ENCODE data around the gene PRSS56. TPM values are rescaled to one million over a fixed set of nuclear protein-coding genes. Genes with fewer than 3 reads are reported as not detected.

Gene PRSS56
- total RNA-seq, 1 donor from 2014 or later, result not detected

GRCh38 chr2:232490221-232491138 lies 29.7 kb upstream of the PRSS56 start:
- H3K9me3 Mint-ChIP-seq, result no peaks in the 10 kb centered on the region
- H3K4me1 Mint-ChIP-seq (ENCODE audit: low read depth), result no peaks in the 10 kb centered on the region
- H3K27ac Mint-ChIP-seq, result no peak overlapping the region
- peaks cover 23% of the 10 kb centered on the region for H3K27me3 Mint-ChIP-seq (ENCODE audit: insufficient read depth)
- intact Hi-C loops (cut with micrococcal nuclease), result no loop called here
- no peaks in the 10 kb centered on the region for H3K36me3 Mint-ChIP-seq (ENCODE audit: low read depth)
- DNase-seq (ENCODE audit: low spot score), result no peak
- no peak overlapping the region for H3K4me3 Mint-ChIP-seq

DNA sequence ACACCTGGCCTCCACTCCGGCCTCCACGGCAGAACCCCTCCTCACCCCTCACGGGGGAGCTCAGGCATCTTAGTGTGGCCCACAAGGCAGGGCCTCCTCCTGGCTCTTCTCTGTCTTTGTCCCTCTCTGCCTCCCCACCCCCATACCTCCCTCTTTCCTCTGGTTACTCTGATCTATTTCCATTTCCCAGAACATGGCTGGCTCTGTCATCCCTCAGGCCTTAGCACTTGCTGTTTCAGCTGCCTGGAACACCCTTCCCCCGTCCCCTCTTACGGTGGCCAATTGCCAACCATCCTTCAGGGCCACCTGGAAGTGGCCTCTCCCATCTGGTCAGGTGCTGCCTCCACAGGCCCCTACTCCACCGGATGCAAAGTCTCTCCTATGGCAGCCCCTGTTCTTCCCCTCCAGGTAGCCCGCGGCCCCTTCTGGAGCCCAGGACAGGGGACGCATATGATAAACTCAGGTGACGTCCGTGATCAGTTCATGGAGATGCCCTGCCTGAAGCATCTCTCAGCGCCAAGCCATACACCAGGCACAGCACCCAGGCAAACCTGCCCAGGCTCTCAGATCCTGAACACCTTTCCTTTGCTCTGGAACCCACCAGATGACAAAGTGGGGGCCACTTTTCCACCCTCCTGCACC lies 28.9 kb upstream of the PRSS56 start:
- H3K9me3 Mint-ChIP-seq, result no peaks in the 10 kb centered on the region
- DNase-seq (ENCODE audit: low spot score), result no peak
- intact Hi-C loops (cut with micrococcal nuclease), result no loop called here
- H3K4me3 Mint-ChIP-seq, result no peak overlapping the region
- no peaks in the 10 kb centered on the region for H3K4me1 Mint-ChIP-seq (ENCODE audit: low read depth)
- no peak overlapping the region for H3K27ac Mint-ChIP-seq
- H3K36me3 Mint-ChIP-seq (ENCODE audit: low read depth), result no peaks in the 10 kb centered on the region
- peaks cover 22% of the 10 kb centered on the region for H3K27me3 Mint-ChIP-seq (ENCODE audit: insufficient read depth)

DNA sequence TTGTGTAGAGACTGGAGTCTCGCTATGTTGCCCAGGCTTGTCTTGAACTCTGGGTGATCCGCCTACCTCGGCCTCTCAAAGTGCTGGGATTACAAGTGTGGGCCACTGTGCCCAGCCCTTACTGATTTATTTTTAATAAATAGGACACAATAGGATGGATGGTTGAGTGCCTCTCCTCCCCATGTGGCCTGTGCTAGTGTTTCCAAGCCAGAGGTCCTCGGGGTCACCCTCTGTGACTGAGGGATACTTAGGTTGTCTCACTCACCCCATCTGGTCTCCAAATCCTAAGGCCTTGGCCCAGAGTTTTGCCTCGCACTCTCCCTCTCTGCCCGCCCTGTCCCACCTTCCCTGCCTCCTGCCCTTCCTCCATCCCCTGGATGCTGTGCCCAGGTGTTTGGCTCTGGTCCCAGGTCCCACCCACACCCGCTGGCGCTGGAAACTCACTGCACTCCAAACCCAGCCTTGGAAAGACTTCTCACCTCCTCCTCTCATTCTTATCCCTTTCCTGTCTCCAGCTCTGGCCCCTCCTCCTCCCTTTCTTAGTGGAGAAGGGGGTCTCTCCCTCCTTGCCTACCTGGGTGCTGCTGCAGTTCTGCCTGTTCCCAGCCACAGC lies 27.8 kb upstream of the PRSS56 start:
- Mint-ChIP-seq H3K27ac (no peak overlapping the region), H3K4me3 (no peak overlapping the region), H3K4me1 (ENCODE audit: low read depth) (no peaks in the 10 kb centered on the region), H3K27me3 (ENCODE audit: insufficient read depth) (peaks cover 23% of the 10 kb centered on the region), H3K36me3 (ENCODE audit: low read depth) (no peaks in the 10 kb centered on the region), H3K9me3 (no peaks in the 10 kb centered on the region)
- no peak for DNase-seq (ENCODE audit: low spot score)
- intact Hi-C loops (cut with micrococcal nuclease), result no loop called here

DNA sequence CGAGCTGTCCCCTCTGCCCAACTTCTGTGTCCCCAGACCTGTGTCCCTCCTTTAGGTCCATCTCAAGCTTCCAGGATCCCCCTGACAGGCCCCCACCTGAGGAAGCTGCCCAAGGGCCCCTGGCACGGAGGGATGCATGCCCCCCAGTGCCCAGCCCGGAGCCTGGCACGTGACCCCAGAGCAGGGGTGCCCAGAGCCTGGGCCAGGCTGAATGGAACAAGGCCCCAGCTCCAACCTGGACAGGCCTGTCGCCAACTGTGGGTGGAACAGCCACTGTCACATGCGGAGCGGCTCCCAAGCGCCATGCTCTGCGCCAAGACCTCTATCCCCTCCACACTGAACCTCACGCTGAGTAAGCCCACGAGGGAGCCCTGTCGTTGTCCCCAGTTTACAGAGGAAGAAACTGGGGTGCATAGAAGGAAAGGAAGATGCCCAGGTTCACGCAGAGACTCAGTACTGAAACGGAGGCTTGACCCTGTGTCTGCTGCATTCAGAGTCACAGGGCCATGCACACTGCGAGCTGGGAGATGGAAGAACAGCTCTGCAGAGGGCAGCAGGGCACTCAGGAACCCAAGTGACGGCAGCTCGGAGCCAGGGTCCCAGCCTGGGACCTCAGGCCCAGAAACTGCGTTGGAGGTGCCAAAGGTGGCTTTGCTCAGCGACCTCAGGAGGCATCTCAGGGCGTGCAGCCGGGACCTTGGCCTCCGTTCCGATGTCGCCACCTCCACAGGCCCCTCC lies 27.1 kb upstream of the PRSS56 start:
- H3K9me3 Mint-ChIP-seq, result no peaks in the 10 kb centered on the region
- H3K4me3 Mint-ChIP-seq, result no peak overlapping the region
- intact Hi-C loops (cut with micrococcal nuclease), result no loop called here
- no peak for DNase-seq (ENCODE audit: low spot score)
- H3K36me3 Mint-ChIP-seq (ENCODE audit: low read depth), result no peaks in the 10 kb centered on the region
- H3K27me3 Mint-ChIP-seq (ENCODE audit: insufficient read depth), result peaks cover 23% of the 10 kb centered on the region
- H3K27ac Mint-ChIP-seq, result no peak overlapping the region
- H3K4me1 Mint-ChIP-seq (ENCODE audit: low read depth), result no peaks in the 10 kb centered on the region

DNA sequence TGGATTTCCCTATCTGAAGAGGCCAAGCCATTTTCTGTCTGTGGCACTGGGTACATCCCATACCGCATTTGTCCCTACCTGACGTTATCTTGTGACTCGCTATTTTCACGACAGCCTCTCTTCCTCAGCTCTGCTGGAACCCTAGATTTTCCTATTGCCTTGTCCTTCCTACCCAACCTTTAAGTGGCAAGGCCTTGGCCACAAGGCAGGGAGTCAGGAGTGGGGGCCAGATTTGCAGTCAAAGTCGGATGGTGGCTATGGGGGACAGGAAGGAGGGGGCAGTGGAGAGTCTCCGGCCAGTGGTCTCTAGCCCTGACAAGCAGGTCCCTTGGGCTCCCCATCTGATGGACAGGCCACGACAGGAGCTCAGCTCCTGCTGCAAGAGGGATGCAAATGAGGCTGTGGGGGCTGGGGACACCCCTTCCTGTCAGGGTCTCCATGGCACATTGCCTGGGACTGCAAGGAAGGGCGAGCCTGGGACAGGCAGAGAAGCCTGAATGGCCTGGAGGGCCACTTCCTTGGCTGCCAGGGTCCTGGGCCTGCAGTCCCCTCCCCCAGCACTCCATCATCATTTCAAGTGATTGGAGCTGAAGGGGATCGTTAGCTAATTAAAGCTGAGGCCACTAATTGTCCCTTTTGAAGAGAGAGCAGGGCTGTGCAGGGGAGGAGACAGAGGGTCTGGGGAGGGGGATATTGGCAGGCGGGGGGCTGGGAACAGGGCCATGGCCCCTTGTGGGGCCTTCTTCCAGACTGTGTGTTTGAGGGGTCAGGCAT lies 26.3 kb upstream of the PRSS56 start:
- intact Hi-C loops (cut with micrococcal nuclease), result no loop called here
- DNase-seq (ENCODE audit: low spot score), result no peak
- Mint-ChIP-seq H3K4me1 (ENCODE audit: low read depth) (no peaks in the 10 kb centered on the region), H3K9me3 (no peaks in the 10 kb centered on the region), H3K27me3 (ENCODE audit: insufficient read depth) (peaks cover 16% of the 10 kb centered on the region), H3K36me3 (ENCODE audit: low read depth) (no peaks in the 10 kb centered on the region), H3K4me3 (no peak overlapping the region), H3K27ac (no peak overlapping the region)

DNA sequence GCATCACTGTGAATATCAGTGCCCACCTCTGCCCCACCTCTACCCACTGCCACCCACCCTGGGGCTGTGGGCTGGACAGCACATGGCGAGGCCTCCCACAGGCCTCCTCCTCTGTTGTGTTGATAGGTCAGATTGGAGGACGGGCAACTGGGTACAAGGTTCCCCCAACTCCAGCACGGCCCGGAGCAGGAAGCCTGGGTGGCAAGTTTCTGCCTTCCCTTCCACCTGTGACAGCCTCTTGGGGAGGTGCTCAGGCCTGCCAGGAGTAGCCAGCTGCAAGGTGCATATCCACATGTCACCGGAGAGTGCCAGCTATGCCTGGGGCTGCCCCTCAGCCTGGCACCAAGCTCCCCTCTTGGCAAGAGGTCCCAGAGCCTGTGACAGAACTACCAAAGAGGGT lies 25.6 kb upstream of the PRSS56 start:
- no peaks in the 10 kb centered on the region for H3K36me3 Mint-ChIP-seq (ENCODE audit: low read depth)
- H3K27me3 Mint-ChIP-seq (ENCODE audit: insufficient read depth), result peaks cover 9% of the 10 kb centered on the region
- H3K9me3 Mint-ChIP-seq, result no peaks in the 10 kb centered on the region

DNA sequence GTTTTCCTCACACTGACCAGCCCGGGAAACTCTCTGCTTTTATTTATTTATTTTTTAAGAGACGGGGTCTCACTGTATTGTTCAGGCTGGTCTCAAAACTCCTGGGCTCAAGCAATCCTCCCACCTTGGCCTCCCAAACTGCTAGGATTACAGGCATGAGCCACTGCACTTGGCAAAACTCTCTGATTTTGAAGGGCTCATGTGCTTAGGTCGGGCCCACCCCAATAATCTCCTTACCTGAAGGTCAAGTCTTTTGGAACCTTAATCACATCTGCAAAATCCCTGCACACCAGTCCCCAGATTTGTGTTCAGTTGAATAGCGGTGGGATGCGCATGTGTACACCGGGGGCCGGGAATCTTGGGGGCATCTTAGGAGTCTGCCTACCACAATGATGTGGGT lies 24.9 kb upstream of the PRSS56 start:
- Mint-ChIP-seq H3K4me1 (ENCODE audit: low read depth) (no peaks in the 10 kb centered on the region), H3K27ac (no peak overlapping the region), H3K4me3 (no peak overlapping the region), H3K27me3 (ENCODE audit: insufficient read depth) (peaks cover 11% of the 10 kb centered on the region), H3K36me3 (ENCODE audit: low read depth) (no peaks in the 10 kb centered on the region), H3K9me3 (no peaks in the 10 kb centered on the region)
- intact Hi-C loops (cut with micrococcal nuclease), result no loop called here
- no peak for DNase-seq (ENCODE audit: low spot score)

More for the DNA sequence above, 25.6 kb upstream of the PRSS56 start:
- no peak for DNase-seq (ENCODE audit: low spot score)
- no peaks in the 10 kb centered on the region for H3K4me1 Mint-ChIP-seq (ENCODE audit: low read depth)
- H3K4me3 Mint-ChIP-seq, result no peak overlapping the region
- H3K27ac Mint-ChIP-seq, result no peak overlapping the region
- intact Hi-C loops (cut with micrococcal nuclease), result no loop called here

- intact Hi-C loops (cut with micrococcal nuclease), result no loop called here
These were observed 23.5 kb upstream of the PRSS56 start for GRCh38 chr2:232496501-232497270.

GRCh38 chr2:232497348-232497747 lies 22.8 kb upstream of the PRSS56 start:
- no peak overlapping the region for H3K4me3 Mint-ChIP-seq
- intact Hi-C loops (cut with micrococcal nuclease), result no loop called here
- H3K27me3 Mint-ChIP-seq (ENCODE audit: insufficient read depth), result peaks cover 19% of the 10 kb centered on the region
- DNase-seq (ENCODE audit: low spot score), result no peak
- H3K36me3 Mint-ChIP-seq (ENCODE audit: low read depth), result no peaks in the 10 kb centered on the region
- no peaks in the 10 kb centered on the region for H3K4me1 Mint-ChIP-seq (ENCODE audit: low read depth)
- H3K27ac Mint-ChIP-seq, result no peak overlapping the region
- H3K9me3 Mint-ChIP-seq, result no peaks in the 10 kb centered on the region

More at GRCh38 chr2:232496501-232497270, 23.5 kb upstream of the PRSS56 start:
- no peak for DNase-seq (ENCODE audit: low spot score)
- no peak overlapping the region for H3K27ac Mint-ChIP-seq
- no peaks in the 10 kb centered on the region for H3K9me3 Mint-ChIP-seq
- no peaks in the 10 kb centered on the region for H3K4me1 Mint-ChIP-seq (ENCODE audit: low read depth)
- peaks cover 14% of the 10 kb centered on the region for H3K27me3 Mint-ChIP-seq (ENCODE audit: insufficient read depth)
- no peak overlapping the region for H3K4me3 Mint-ChIP-seq
- no peaks in the 10 kb centered on the region for H3K36me3 Mint-ChIP-seq (ENCODE audit: low read depth)

- Mint-ChIP-seq H3K4me3 (no peak overlapping the region), H3K27ac (no peak overlapping the region), H3K4me1 (ENCODE audit: low read depth) (no peaks in the 10 kb centered on the region), H3K9me3 (no peaks in the 10 kb centered on the region), H3K27me3 (ENCODE audit: insufficient read depth) (peaks cover 23% of the 10 kb centered on the region), H3K36me3 (ENCODE audit: low read depth) (no peaks in the 10 kb centered on the region)
- DNase-seq (ENCODE audit: low spot score), result no peak
- intact Hi-C loops (cut with micrococcal nuclease), result no loop called here
These were observed 21.7 kb upstream of the PRSS56 start for GRCh38 chr2:232498452-232498851.

DNA sequence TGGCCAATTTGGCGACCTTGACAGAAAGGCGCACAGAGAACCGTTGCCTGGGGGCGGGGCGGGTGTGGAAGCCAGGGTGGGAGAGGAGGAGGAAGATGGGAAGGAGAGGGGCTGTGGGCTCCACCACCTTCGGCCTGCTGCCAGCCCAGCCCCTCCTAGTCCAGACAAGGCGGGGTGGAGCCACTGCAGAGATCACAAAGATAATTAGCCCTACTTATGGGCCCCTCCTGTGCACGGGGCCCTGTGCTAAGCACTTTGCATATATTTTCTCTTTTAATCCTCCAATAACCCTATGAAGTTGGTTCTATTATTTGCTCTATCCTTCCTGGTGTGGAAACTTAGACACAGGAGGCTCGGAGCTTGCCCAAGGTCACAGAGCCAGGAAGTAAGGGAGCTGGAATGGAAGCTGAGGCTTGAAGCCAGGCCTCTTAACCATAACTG lies 18.8 kb upstream of the PRSS56 start:
- no peak overlapping the region for H3K27ac Mint-ChIP-seq
- H3K27me3 Mint-ChIP-seq (ENCODE audit: insufficient read depth), result peaks cover 44% of the 10 kb centered on the region
- no peak for DNase-seq (ENCODE audit: low spot score)
- H3K4me1 Mint-ChIP-seq (ENCODE audit: low read depth), result peaks cover 5% of the 10 kb centered on the region
- no peaks in the 10 kb centered on the region for H3K36me3 Mint-ChIP-seq (ENCODE audit: low read depth)
- intact Hi-C loops (cut with micrococcal nuclease), result no loop called here
- H3K9me3 Mint-ChIP-seq, result no peaks in the 10 kb centered on the region
- H3K4me3 Mint-ChIP-seq, result no peak overlapping the region
